Left hindlimb (tissue), 1 donor: ENCODE measurements around the gene TRIM42.

Experiments
- DNase-seq: peaks from one replicate; pipeline ENCODE4 v3.0.0-alpha.2; 2018

The TRIM42 gene

GRCh38 chr3:140711390-140712035 is 33.6 kb downstream of the TRIM42 start:
- no peak for DNase-seq

GRCh38 chr3:140712301-140712700 is 34.4 kb downstream of the TRIM42 start:
- no peak for DNase-seq

GRCh38 chr3:140715035-140715434 is 37.2 kb downstream of the TRIM42 start:
- no peak for DNase-seq

- no peak for DNase-seq
Measured at GRCh38 chr3:140717921-140718320, 40.1 kb downstream of the TRIM42 start.

GRCh38 chr3:140719841-140720614 is 42.2 kb downstream of the TRIM42 start:
- DNase-seq: peak; percentile 52

GRCh38 chr3:140723576-140723975 is 45.7 kb downstream of the TRIM42 start:
- no peak for DNase-seq

GRCh38 chr3:140724856-140725812 is 47.3 kb downstream of the TRIM42 start:
- no peak for DNase-seq

- DNase-seq: no peak
Measured at GRCh38 chr3:140726066-140726465, 48.2 kb downstream of the TRIM42 start.

GRCh38 chr3:140727886-140728285 is 50.0 kb downstream of the TRIM42 start:
- DNase-seq: no peak

GRCh38 chr3:140731440-140732119 is 53.7 kb downstream of the TRIM42 start:
- no peak for DNase-seq

- DNase-seq: no peak
Measured at GRCh38 chr3:140733623-140734022, 55.8 kb downstream of the TRIM42 start.

- DNase-seq: no peak
Measured at GRCh38 chr3:140736863-140737460, 59.1 kb downstream of the TRIM42 start.

- DNase-seq: no peak
Measured at GRCh38 chr3:140742116-140742515, 64.3 kb downstream of the TRIM42 start.

GRCh38 chr3:140748171-140748570 is 70.3 kb downstream of the TRIM42 start:
- no peak for DNase-seq

GRCh38 chr3:140748903-140749302 is 71.0 kb downstream of the TRIM42 start:
- no peak for DNase-seq
